Stomach smooth muscle (tissue), 2 donors: ENCODE data around the gene KCNV2.

ENCODE experiments used
- H3K27ac ChIP-seq: one replicate; pipeline ENCODE4 v1.7.0; 2013; ENCODE audit warnings: mild to moderate bottlenecking, low read length, inconsistent platforms
- H3K27me3 ChIP-seq, 2 donors: one replicate each; pipeline ENCODE4 v1.7.0; 2013; ENCODE audit warnings: low read length in 2 of 2; ENCODE audit not compliant: insufficient read depth in 2 of 2, control insufficient read depth in 1 of 2
- H3K36me3 ChIP-seq, 2 donors: one replicate each; pipeline ENCODE4 v1.7.0; 2013; ENCODE audit warnings: low read length in 2 of 2; ENCODE audit not compliant: control insufficient read depth in 2 of 2, insufficient read depth in 2 of 2
- H3K4me1 ChIP-seq: one replicate; pipeline ENCODE4 v1.7.0; 2013; ENCODE audit warnings: low read length; ENCODE audit not compliant: control insufficient read depth, insufficient read depth
- H3K4me3 ChIP-seq, 2 donors: one replicate each; pipeline ENCODE4 v1.7.0; 2013; ENCODE audit warnings: low read length in 2 of 2
- H3K9ac ChIP-seq, 2 donors: one replicate each; pipeline ENCODE4 v1.7.0; 2013; ENCODE audit warnings: low read length in 2 of 2, mild to moderate bottlenecking in 1 of 2
- H3K9me3 ChIP-seq, 2 donors: one replicate each; pipeline ENCODE4 v1.7.0; 2013; ENCODE audit warnings: low read length in 2 of 2; ENCODE audit not compliant: control insufficient read depth in 2 of 2
- donor health status: healthy.
- donor health status: Pancreatic carcinoma.

Gene KCNV2

GRCh38 chr9:2730971-2731370, 13.7 kb downstream of the KCNV2 start:
- H3K36me3 ChIP-seq, result no peaks in the 10 kb centered on the region
- H3K27ac ChIP-seq, result no peak overlapping the region
- no peak overlapping the region for H3K4me3 ChIP-seq
- no peak overlapping the region for H3K9ac ChIP-seq
- H3K9me3 ChIP-seq, result no peaks in the 10 kb centered on the region
- peaks cover 7% of the 10 kb centered on the region for H3K4me1 ChIP-seq
- H3K27me3 ChIP-seq, result no peaks in the 10 kb centered on the region

GRCh38 chr9:2732492-2732891, 15.2 kb downstream of the KCNV2 start:
- H3K27me3 ChIP-seq, result no peaks in the 10 kb centered on the region

DNA sequence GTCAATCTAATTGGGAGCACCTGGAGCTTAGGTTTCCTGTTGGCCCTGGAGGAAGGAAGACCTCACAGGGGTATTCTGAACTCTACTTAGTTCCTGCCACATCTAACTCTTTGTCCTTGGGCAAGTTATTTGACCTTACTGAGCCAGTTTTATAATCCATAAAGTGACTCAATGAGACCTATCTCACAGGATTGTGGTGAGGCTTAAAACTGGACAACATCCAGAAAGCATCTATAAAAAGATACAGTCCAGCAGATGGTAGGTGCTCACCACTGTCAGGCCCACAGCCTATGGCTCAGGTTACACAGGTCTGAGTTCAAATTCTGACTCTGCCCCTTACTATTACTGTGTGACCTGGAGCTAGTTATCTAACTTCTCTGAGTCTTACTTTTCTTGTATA, 23.3 kb downstream of the KCNV2 start:
- Histone ChIP-seq H3K9ac (no peak overlapping the region), H3K27me3 (no peaks in the 10 kb centered on the region), H3K36me3 (no peaks in the 10 kb centered on the region), H3K4me1 (no peaks in the 10 kb centered on the region), H3K9me3 (no peaks in the 10 kb centered on the region), H3K4me3 (no peak overlapping the region), H3K27ac (no peak overlapping the region)

More at GRCh38 chr9:2732492-2732891, 15.2 kb downstream of the KCNV2 start:
- Histone ChIP-seq H3K27ac (no peak overlapping the region), H3K9me3 (no peaks in the 10 kb centered on the region), H3K4me1 (peaks cover 7% of the 10 kb centered on the region), H3K36me3 (no peaks in the 10 kb centered on the region), H3K9ac (no peak overlapping the region), H3K4me3 (no peak overlapping the region)

DNA sequence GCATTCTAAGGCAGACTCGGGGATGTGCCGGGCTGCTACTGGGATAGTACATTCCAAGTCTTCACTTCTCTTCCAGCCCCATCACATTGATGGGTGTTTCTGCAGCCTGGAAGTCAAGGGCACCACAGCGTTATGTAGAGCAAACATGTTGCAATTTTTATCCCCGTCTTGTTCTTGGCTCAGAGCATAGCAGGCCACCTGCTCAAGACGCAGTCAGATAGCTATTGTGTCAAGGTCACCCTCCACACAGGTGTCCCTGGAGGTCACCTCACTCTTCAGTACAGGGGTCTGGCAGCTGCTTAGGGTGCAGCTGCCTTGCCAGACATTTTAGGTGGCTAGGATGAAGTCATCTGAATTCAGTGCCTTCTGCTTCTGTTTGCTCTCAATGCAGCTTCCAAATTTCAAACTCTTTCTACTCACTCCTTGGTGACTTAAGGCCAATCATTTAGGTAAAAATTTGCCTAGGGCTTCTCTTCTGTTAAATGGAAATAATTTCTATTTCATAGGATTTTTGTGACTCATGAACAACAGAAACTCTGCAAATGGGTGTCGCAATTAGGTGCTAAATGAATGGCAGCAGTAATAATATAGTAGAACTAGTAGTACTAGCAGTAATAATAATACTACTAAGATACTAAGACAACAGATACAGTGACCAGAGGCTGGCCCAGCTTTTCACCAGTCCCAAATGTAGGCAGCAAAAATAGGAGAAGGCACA, 24.3 kb downstream of the KCNV2 start:
- no peaks in the 10 kb centered on the region for H3K4me1 ChIP-seq
- peaks cover 0 to 4% of the 10 kb centered on the region in 2 donors for H3K36me3 ChIP-seq
- no peaks in the 10 kb centered on the region for H3K9me3 ChIP-seq
- no peak overlapping the region for H3K4me3 ChIP-seq
- no peak overlapping the region for H3K27ac ChIP-seq
- no peak overlapping the region for H3K9ac ChIP-seq
- no peaks in the 10 kb centered on the region for H3K27me3 ChIP-seq

- Histone ChIP-seq H3K27me3 (no peaks in the 10 kb centered on the region), H3K9me3 (no peaks in the 10 kb centered on the region), H3K27ac (no peak overlapping the region), H3K36me3 (peaks cover 0 to 4% of the 10 kb centered on the region in 2 donors), H3K4me3 (no peak overlapping the region), H3K4me1 (no peaks in the 10 kb centered on the region), H3K9ac (no peak overlapping the region)
Observed at GRCh38 chr9:2742214-2742613, 24.9 kb downstream of the KCNV2 start.

DNA sequence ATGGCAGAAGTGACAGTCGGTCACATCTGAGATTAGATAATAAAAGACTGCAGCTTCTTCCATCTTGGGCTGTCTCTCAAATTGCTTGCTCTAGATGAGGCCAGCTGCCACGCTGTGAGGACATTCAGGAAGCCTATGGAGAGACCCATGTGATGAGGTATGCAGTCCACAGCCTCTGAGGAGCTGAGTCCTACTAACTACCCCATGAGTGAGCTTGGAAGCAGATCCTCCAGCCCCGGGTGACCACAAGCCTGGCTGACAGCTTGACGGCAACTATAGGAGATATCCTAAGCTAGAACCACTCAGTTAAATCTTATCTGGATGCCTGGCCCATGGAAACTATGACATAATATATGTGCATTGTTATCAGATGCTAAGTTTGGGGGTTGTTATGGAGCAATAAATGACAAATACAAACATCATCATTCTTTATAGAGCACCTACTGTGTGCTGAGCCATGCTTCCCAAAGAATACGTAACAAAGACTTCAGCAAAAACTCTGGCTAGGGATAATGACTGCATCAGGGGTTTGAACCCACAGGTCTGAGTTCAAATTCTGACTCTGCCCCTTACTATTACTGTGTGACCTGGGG, 26.7 kb downstream of the KCNV2 start:
- no peaks in the 10 kb centered on the region for H3K27me3 ChIP-seq
- no peak overlapping the region for H3K9ac ChIP-seq
- H3K36me3 ChIP-seq, result peaks cover 0 to 4% of the 10 kb centered on the region in 2 donors
- H3K27ac ChIP-seq, result no peak overlapping the region
- no peaks in the 10 kb centered on the region for H3K4me1 ChIP-seq
- H3K4me3 ChIP-seq, result no peak overlapping the region
- no peaks in the 10 kb centered on the region for H3K9me3 ChIP-seq

DNA sequence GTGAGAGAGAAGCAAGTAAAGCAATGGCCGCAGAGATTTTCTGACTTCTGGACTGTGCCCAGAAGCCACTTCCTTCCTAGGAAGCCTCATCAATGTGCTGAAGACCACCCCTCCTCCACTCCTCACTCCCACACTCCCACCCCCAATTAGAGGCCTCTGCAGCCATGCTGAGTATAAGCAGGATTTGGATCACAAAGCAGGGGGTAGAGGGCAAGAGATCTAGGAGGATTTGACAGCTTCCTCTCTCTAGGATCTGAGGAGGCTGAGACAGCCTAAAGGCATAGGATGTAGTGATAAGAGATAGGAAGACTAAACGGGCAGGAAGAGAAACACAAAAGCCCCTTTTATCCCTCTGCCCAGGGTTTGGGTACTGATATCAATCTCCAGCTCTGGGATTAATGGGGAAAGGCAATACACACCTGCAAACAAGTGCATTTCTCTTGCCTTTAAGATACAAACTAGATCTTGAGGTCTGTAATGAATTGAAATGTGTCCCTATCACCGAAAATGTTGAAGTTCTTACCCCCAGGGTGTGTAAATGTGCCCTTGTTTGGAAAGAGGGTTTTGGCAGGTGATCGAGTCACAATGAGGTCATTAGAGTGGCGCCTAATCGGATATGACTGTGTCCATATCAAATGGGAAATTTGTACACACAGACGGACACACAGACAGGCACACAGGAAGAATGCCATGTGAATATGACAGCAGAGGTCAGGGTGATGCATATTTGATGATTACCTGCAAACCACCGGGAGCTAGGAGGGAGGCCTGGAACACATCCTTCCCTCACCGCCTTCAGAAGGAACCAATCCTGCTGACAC, 28.5 kb downstream of the KCNV2 start:
- Histone ChIP-seq H3K27me3 (no peaks in the 10 kb centered on the region), H3K4me3 (no peak overlapping the region), H3K36me3 (peaks cover 0 to 4% of the 10 kb centered on the region in 2 donors), H3K9me3 (no peaks in the 10 kb centered on the region), H3K4me1 (no peaks in the 10 kb centered on the region), H3K27ac (no peak overlapping the region), H3K9ac (no peak overlapping the region)

DNA sequence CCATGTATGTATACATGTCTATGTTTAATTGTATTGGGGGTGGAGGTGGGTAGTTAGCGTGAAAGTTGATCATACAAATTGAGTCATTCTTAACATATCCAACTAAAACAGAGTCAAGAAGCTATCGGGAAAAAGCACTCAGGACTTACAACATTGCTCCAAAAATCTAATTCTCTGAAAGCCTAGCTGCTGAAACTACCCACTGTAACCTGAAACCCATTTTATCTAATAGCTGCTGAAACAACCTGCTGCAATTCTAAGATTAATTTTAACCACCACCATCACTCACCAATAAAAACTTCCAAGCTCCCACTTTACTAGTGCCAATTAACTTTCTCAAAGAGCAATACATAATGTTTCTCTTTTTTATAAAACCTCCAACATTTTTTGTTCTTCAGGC, 32.2 kb downstream of the KCNV2 start:
- H3K4me1 ChIP-seq, result no peaks in the 10 kb centered on the region
- H3K9ac ChIP-seq, result no peak overlapping the region
- no peaks in the 10 kb centered on the region for H3K27me3 ChIP-seq
- H3K36me3 ChIP-seq, result peaks cover 0 to 4% of the 10 kb centered on the region in 2 donors
- no peak overlapping the region for H3K4me3 ChIP-seq
- H3K27ac ChIP-seq, result no peak overlapping the region
- H3K9me3 ChIP-seq, result no peaks in the 10 kb centered on the region

GRCh38 chr9:2755285-2755684, 38.0 kb downstream of the KCNV2 start:
- Histone ChIP-seq H3K36me3 (peaks cover 0 to 3% of the 10 kb centered on the region in 2 donors), H3K9me3 (no peaks in the 10 kb centered on the region), H3K4me1 (no peaks in the 10 kb centered on the region), H3K9ac (no peak overlapping the region), H3K27ac (no peak overlapping the region), H3K4me3 (no peak overlapping the region), H3K27me3 (no peaks in the 10 kb centered on the region)

DNA sequence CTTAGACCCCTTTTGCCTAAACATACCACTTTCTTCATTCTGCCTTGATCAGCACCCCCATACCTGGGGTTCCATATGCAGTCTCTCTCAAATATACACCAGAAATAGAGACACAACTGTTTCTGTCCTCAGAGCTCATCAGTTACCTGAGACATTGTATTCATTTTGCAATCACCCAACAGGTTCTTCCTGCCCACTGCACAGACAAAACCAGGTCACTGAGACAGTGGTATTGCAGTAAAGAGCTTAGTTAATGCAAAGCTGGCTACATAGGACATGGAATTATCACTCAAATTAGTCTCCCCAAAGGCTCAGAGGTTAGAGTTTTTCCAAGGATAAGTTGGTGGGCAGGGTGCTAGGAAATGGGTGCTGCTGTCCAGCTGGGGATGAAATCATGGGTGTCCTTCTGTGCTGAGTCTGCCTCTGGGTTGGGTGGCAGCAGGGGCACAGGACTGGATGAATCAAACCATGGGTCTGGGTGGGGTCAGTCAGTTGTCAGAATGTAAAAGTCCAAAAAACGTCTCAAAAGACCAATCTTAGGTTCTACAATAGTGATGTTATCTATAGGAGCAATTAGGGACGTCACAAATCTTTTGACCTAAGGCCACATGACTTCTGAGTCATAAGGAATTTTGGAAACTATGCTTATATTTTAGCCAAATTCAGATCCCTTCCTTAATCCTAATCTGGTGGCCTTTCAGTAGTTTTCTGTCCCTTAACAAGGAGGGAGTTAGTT, 41.0 kb downstream of the KCNV2 start:
- no peaks in the 10 kb centered on the region for H3K4me1 ChIP-seq
- H3K9ac ChIP-seq, result no peak overlapping the region
- peaks cover 0 to 3% of the 10 kb centered on the region in 2 donors for H3K36me3 ChIP-seq
- H3K4me3 ChIP-seq, result no peak overlapping the region
- H3K9me3 ChIP-seq, result no peaks in the 10 kb centered on the region
- no peaks in the 10 kb centered on the region for H3K27me3 ChIP-seq
- H3K27ac ChIP-seq, result no peak overlapping the region
